Kidney epithelial cell (primary cell): ENCODE measurements around the gene PRR15L. TPM values are rescaled to one million over a fixed set of nuclear protein-coding genes. Genes with fewer than 3 reads are reported as not detected.
"Not testable (repeated sequence)": the region's sequence is repeated elsewhere in the genome, so short reads cannot be mapped to it uniquely, and the experiment has no call there.

Experiments used
- DNase-seq: peaks from one replicate; pipeline ENCODE4 v3.0.0-alpha.2; 2010; ENCODE audit warnings: low read depth
- H3K27me3 ChIP-seq: 2 replicates; pipeline ENCODE4 v1.6.0; 2011; ENCODE audit warnings: low read length; ENCODE audit not compliant: control insufficient read depth, insufficient read depth
- H3K36me3 ChIP-seq: 2 replicates; pipeline ENCODE4 v1.5.1; 2011; ENCODE audit warnings: low read length; ENCODE audit not compliant: control insufficient read depth, insufficient read depth
- H3K4me3 ChIP-seq: 2 replicates; pipeline ENCODE4 v1.5.1; 2011; ENCODE audit warnings: low read depth, mild to moderate bottlenecking, control low read depth, low read length
- CTCF ChIP-seq: IDR thresholded peaks from 2 replicates; pipeline ENCODE4 v1.5.1; 2011; ENCODE audit warnings: mild to moderate bottlenecking, moderate library complexity, low read length, control low read depth, inconsistent platforms; ENCODE audit not compliant: insufficient read depth, poor library complexity, severe bottlenecking
- total RNA-seq: library from RNA; depleted of rRNA; stranded (reverse); fragments of >200 nt; gene quantifications from 2 replicates; pipeline ENCODE4 v1.2.3, GENCODE V29; 2015

The PRR15L gene
- total RNA-seq, 1 donor from 2014 or later: 0.92 TPM

- H3K36me3 ChIP-seq: no peaks in the 10 kb centered on the region
- no peaks in the 10 kb centered on the region for H3K27me3 ChIP-seq
- TF ChIP-seq CTCF: no peak
- peak; percentile 83 for DNase-seq
- no peak overlapping the region for H3K4me3 ChIP-seq
Observed at GRCh38 chr17:48002266-48002915, 44.7 kb upstream of the PRR15L start.

GRCh38 chr17:48001657-48002056 lies 44.0 kb upstream of the PRR15L start:
- H3K27me3 ChIP-seq, H3K36me3 ChIP-seq, DNase-seq, H3K4me3 ChIP-seq: not testable (repeated sequence)

- Histone ChIP-seq H3K36me3 (no peaks in the 10 kb centered on the region), H3K4me3 (no peak overlapping the region), H3K27me3 (no peaks in the 10 kb centered on the region)
- TF ChIP-seq CTCF: no peak
- DNase-seq: no peak
Observed at GRCh38 chr17:48001197-48001596, 43.5 kb upstream of the PRR15L start.

- H3K4me3 ChIP-seq: no peak overlapping the region
- no peak for DNase-seq
Observed at GRCh38 chr17:47999582-47999981, 41.9 kb upstream of the PRR15L start.

GRCh38 chr17:47998044-47998443 lies 40.4 kb upstream of the PRR15L start:
- no peak overlapping the region for H3K4me3 ChIP-seq
- TF ChIP-seq CTCF: no peak
- H3K27me3 ChIP-seq: no peaks in the 10 kb centered on the region
- no peak for DNase-seq
- H3K36me3 ChIP-seq: no peaks in the 10 kb centered on the region

More at GRCh38 chr17:47999582-47999981, 41.9 kb upstream of the PRR15L start:
- Histone ChIP-seq H3K27me3 (no peaks in the 10 kb centered on the region), H3K36me3 (no peaks in the 10 kb centered on the region)
- no peak for TF ChIP-seq CTCF

GRCh38 chr17:47997586-47997985 lies 39.9 kb upstream of the PRR15L start:
- no peak for TF ChIP-seq CTCF
- no peak for DNase-seq
- Histone ChIP-seq H3K36me3 (no peaks in the 10 kb centered on the region), H3K27me3 (no peaks in the 10 kb centered on the region), H3K4me3 (no peak overlapping the region)
